HG03457 (cell line): ENCODE measurements around the gene CD44.
"Not testable (repeated sequence)": the region's sequence is repeated elsewhere in the genome, so short reads cannot be mapped to it uniquely, and the experiment has no call there.

ENCODE experiments used
- ATAC-seq: cut with Tn5 transposase; IDR thresholded peaks from one replicate; pipeline ENCODE4 v1.9.1; 2021; ENCODE audit warnings: moderate number of reproducible peaks; ENCODE audit not compliant: unreplicated experiment

The CD44 gene

DNA sequence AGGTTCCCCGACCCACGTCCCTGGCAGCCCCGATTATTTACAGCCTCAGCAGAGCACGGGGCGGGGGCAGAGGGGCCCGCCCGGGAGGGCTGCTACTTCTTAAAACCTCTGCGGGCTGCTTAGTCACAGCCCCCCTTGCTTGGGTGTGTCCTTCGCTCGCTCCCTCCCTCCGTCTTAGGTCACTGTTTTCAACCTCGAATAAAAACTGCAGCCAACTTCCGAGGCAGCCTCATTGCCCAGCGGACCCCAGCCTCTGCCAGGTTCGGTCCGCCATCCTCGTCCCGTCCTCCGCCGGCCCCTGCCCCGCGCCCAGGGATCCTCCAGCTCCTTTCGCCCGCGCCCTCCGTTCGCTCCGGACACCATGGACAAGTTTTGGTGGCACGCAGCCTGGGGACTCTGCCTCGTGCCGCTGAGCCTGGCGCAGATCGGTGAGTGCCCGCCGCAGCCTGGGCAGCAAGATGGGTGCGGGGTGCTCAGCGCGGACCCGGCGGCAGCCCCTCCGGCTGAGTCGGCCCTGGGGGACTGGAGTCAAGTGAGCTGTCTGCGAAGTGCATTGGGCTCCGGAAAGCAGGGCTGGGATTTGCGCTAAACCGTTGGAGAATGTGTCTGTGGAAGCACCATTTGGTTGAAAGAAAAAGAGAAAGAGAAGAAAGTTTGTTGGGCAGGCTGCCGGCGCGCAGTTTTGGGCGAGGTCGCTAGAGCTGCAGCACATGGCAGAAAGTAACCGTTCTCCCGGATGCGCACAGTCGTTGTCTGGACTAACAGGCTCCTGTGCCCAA, at the start of gene CD44:
Gene CD44 (plus strand): TSS at position 229 of the 779 bp plus-strand sequence. CDS start 133 bp downstream, at position 362.
- ATAC-seq: no peak

- no peak for ATAC-seq
These were observed 49.3 kb upstream of the CD44 start for GRCh38 chr11:35089666-35090065.

GRCh38 chr11:35090125-35090524, 48.8 kb upstream of the CD44 start:
- ATAC-seq: no peak

DNA sequence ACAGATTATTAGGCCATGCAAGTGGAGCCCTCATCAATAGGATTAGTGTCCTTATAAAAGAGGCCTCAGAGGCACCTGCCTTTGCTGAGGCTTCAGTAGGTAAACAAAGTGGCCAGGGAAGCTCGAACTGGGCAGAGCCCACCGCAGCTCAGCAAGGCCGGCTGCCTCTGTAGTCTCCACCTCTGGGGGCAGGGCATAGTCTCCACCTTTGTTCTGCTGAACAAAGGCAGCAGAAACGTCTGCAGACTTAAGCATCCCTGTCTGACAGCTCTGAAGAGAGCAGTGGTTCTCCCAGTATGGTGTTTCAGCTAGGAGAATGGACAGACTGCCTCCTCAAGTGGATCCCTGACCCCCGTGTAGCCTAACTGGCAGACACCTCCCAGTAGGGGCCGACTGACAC, 48.0 kb upstream of the CD44 start:
- ATAC-seq: not testable (repeated sequence)

DNA sequence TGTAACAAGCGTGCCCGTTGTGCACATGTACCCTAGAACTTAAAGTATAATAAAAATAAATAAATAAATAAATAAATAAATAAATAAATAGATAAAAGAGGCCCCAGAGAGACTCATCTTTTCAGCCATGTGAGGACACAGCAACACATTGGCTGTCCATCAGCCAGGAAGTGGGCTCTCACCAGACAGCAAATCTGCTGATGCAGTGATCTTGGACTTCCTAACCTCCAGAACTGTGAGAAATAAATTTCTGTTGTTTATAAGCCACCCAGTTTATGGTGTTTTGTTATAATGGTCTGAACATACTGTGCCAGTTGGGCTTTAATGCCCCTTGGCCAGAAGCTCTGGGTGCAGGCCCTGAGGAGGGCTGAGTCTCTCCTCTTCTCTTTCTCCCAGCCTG, 42.2 kb upstream of the CD44 start:
- no peak for ATAC-seq

DNA sequence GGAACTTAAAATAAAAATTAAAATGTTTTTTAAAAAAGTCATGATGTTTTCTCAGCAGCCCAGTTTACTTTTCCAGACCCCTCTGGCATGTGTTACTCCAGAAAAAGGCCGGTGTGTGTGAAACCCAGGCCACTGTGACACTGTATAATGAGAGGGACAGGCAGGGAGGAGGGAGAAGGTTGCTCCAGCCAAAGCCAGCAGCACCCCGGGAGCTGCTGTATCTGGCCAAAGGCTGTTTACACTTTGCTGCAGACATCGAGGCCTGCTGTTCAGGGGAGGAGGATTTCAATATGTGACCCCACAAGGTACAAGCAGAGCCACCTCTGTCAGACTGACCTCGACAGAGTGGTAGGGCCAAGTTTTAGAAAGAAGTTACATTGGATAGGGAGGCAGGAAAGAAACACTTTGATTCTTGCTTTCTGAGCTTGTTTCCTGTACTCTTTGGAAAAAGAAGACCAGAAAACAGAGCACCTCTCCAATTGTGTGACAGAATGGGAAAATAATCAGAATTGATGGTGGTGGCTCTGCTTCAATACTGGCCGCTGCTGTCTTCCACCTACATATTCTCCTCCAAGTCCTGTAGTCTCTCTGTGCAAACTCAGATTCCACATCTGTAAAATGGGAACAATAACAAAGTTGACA, 41.0 kb upstream of the CD44 start:
- ATAC-seq: no peak

GRCh38 chr11:35098855-35099254, 40.1 kb upstream of the CD44 start:
- ATAC-seq: no peak

- no peak for ATAC-seq
These were observed 39.5 kb upstream of the CD44 start for GRCh38 chr11:35099278-35100012.

DNA sequence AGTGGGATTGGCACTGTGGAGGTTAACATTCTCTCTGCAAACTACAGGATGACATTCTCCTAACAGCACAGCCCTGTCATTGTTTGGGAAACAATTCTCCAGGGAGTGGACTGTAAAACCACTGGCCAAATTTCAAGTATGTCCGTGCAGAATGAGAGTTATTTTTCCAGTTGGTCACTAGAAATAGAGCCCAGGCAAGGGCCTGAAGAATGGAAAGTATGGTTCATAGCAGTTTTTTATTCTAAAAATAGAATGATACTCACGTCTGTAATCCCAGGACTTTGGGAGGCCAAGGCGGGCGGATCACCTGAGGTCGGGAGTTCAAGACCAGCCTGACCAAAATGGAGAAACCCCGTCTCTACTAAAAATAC, 39.0 kb upstream of the CD44 start:
- ATAC-seq: no peak

DNA sequence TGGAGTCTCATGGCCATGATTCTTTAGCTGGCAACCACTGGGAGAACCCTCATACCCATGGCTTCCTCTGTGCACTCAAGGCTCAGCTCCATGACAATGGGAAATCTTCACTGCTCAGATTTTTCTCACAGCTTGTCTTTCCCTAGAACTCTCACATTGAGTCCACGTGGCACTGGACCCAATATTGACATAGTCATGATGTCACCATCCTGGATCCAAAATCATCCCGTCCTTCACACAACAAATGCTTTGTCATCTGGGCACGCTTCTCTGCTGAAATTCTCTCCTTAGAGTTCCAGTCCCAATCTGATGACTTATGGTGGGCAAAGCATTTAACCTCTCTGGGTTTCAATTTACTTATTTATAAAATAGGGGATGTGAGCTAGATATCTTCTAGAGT, 37.7 kb upstream of the CD44 start:
- ATAC-seq: no peak

DNA sequence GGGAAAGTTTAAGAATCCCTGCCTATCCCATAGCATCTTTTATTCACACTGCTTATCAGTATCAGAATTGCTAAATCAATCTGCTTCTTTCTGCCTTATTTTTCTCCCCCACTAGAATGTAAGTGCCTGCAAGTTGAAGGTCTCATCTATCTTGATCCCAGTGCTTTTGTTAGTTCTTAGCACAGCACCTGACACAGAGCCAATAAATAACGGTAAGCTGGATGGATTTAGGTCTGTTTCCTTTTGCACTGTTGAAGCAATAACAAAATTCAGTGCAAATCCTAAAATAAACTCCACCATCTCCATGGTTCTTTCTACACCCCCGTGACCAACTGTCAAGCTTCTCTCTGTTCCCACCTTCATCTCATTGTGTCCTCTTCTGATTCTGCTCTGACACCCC, 36.7 kb upstream of the CD44 start:
- no peak for ATAC-seq

DNA sequence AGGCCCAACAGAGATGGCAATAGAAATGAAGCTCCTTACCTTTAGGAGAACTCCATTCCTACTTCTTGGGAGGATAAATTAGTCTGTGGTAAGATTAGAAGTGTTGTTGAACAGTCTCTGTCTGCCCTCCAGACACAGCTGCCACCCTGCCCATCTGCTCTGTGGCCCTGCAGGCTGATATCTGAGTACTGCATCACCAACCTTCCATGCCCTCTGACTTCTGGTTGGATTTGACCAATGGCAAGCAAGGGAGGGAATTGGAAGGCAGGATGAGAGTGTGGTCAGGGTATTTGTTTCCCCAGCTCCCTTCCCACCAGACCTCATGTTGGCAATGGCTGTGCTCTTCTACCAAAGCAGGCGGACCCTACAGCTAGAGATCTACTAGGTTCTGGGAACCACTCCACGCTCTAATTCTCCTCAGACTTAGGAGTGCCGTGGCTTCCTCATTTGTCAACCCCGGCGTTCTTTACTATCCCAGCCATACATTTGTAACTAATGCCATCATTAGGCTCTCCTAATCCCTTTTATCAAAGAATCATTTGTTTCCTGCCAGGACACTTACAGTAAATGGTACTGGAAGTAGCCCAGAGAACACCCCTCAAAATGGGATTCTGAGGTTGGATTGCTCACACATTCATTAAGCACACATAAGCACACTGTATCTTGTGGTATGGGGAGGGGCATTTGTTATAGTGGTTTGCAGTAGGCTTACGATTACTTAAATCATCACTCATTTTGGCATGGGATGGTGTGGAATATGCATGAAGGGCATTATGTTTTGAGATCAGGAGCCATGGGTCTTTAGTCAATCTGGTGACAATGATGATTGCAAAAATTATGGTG, 35.4 kb upstream of the CD44 start:
- ATAC-seq: no peak

- no peak for ATAC-seq
These were observed 34.3 kb upstream of the CD44 start for GRCh38 chr11:35104655-35105054.

DNA sequence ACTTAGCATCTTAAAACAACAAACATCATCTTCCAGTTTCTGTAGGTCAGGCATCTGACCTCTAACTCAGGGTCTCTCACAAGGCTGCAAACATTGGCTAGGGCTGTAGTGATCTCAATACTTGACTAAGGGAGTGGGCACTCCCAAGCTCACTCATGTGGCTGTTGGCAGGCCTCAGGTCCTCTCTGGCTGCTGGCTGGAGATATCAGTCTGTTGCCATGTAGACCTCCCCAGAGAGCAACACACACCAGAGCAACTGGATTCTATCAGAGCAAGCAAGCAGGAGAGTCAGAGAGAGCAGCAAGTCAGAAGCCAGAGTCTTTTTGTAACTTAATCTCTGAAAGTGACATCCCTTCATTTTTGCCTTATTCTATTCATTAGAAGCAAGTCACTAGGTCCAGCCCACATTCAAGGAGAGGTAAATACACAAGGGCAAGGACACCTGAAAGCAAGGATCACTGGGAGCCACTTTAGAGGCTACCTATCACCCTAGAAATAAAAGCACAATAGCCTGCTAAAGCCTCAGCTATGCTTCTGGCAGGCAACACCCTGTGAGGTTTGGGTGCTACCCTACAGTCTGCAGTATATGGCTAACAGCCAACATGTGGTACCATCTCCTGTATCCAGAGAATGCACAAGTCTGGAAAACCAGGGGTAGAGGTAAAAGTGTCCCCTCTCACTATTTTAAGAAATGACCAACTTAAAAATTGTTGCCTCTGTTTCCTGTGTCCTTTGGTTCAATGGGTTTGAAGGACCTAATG, 33.5 kb upstream of the CD44 start:
- no peak for ATAC-seq

DNA sequence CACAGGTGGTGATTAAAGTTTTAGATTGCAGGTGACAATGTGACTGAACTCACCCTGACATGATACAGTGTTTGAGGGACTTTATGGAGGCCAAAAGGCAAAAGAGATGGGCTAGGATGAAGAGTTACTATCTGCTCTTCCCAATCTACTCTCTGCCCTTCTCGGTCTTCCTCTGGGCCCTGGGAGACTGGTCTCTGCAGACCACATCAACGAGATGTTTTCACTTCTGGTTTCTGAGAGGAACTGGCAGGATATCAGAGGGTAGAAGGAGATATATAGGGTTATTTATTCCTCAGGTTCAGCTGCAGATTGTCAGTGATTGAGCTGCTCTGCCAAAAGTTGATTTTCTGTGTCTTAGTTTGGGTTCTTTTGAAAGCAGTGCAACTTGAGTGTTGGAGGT, 32.4 kb upstream of the CD44 start:
- ATAC-seq: peak; percentile 77

DNA sequence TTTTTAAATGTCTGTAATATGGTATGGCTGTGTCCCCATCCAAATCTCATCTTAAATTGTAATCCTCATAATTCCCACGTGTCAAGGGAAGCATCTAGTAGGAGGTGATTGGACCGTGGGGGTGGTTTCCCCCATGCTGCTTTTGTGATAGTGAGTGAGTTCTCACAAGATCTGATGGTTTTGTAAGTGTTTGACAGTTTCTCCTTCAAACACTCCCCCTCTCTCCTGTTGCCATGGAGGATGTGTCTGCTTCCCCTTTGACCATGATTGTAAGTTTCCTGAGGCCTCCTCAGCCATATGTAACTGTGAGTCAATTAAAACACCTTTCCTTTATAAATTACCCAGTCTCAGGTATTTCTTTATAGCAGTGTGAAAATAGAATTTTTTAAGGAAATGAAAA, 31.1 kb upstream of the CD44 start:
- no peak for ATAC-seq

GRCh38 chr11:35108336-35108735, 30.6 kb upstream of the CD44 start:
- not testable (repeated sequence) for ATAC-seq

- no peak for ATAC-seq
These were observed 29.9 kb upstream of the CD44 start for GRCh38 chr11:35109041-35109440.

DNA sequence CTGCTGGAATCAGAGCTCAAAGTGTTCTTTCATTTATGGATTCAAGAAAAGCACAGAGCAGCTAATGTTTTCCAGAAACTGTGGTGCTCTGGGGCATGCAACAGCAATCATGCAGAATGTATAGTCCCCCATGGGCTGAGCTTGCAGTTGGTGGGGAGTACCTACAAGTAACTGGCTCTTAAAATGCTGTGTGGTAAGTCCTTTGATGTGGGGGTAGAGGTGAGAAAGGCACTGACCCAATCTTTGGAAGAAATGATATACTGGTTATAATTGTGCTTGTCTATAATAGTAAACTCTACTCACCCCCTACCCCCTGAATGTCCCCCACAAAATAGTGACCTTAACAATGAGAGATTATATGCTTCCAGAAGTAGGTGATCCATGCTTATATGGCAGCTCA, 29.1 kb upstream of the CD44 start:
- no peak for ATAC-seq
